ENCODE data around the gene LNX2.

LNX2 gene

GRCh38 chr13:27504128-27504867 is 116.0 kb downstream of the LNX2 start:
- DNase-seq (ENCODE audit: low read depth), result no peak

GRCh38 chr13:27500806-27501534 is 119.4 kb downstream of the LNX2 start:
- no peak for DNase-seq (ENCODE audit: low read depth)

GRCh38 chr13:27497563-27498230 is 122.6 kb downstream of the LNX2 start:
- no peak for DNase-seq (ENCODE audit: low read depth)

- DNase-seq (ENCODE audit: low read depth), result no peak
Measured at GRCh38 chr13:27496536-27497273, 123.6 kb downstream of the LNX2 start.

GRCh38 chr13:27496006-27496405 is 124.3 kb downstream of the LNX2 start:
- no peak for DNase-seq (ENCODE audit: low read depth)
